K562 (cell line): Measurements from ENCODE around the gene PPP3CB. TPM values are rescaled to one million over a fixed set of nuclear protein-coding genes. Genes with fewer than 3 reads are reported as not detected.

ENCODE experiments used
- C11orf30 ChIP-seq: fragments of 450-650 bp; IDR thresholded peaks from 2 replicates; pipeline ENCODE4 v1.6.1; 2016; ENCODE audit warnings: low read depth, mild to moderate bottlenecking
- CBX8 ChIP-seq: fragments of 200-600 bp; sonication (generic); IDR thresholded peaks from 2 replicates; pipeline ENCODE4 v1.6.1; 2012; ENCODE audit warnings: borderline replicate concordance, mixed run types, low read depth, mild to moderate bottlenecking, moderate library complexity, mixed read lengths, low read length, control low read depth, inconsistent platforms; ENCODE audit not compliant: poor library complexity, severe bottlenecking; ENCODE audit errors: extremely low read depth
- GTF2F1 ChIP-seq: IDR thresholded peaks from 2 replicates; pipeline ENCODE4 v1.6.1; 2011; ENCODE audit warnings: low read depth, low read length, improper control_type of control experiment
- KAT7 ChIP-seq: sonication (generic); formaldehyde crosslinking; IDR thresholded peaks from 2 replicates; pipeline ENCODE4 v1.8.0; 2022; ENCODE audit warnings: missing genetic modification reagents, mild to moderate bottlenecking, borderline replicate concordance
- POLR2A ChIP-seq: fragments of 450-650 bp; conservative IDR thresholded peaks from 2 replicates; pipeline ENCODE4 v1.6.1; 2016
- STAT5A ChIP-seq: IDR thresholded peaks from 2 replicates; pipeline ENCODE4 v1.6.1; 2012; ENCODE audit warnings: low read length, inconsistent platforms, borderline replicate concordance
- ZEB2 ChIP-seq: fragments of 450-650 bp; IDR thresholded peaks from 2 replicates; pipeline ENCODE4 v1.6.1; 2016
- ZNF143 ChIP-seq: sonication (generic); formaldehyde crosslinking; IDR thresholded peaks from 2 replicates; pipeline ENCODE4 v1.9.0; 2022; ENCODE audit warnings: mild to moderate bottlenecking, missing genetic modification reagents
- ZNF354B ChIP-seq: fragments of 250-450 bp; sonication (Bioruptor Pico); IDR thresholded peaks from 2 replicates; pipeline ENCODE4 v1.4.0; 2020
- polyA plus RNA-seq, 8 experiments: library from polyadenylated mRNA; depleted of rRNA in 4 of 8; stranded (reverse) in 5 of 8; unstranded in 3 of 8; fragments of >200 nt; fragmentation: Nextera tagmentation in 2 of 8; fragmentation: Illumina TruSeq in 1 of 8; extraction: Ambion mirVana in 2 of 8; extraction: Trizol in 1 of 8; gene quantifications; 2 replicates each; pipeline versions ENCODE4 v1.2.1 to v1.2.3, GENCODE V29; 2011 to 2014; ENCODE audit warnings: inconsistent platforms in 1 of 8, missing spikeins in 1 of 8
- total RNA-seq, 7 experiments: library from RNA; depleted of rRNA in 6 of 7; stranded (reverse); fragments of >200 nt in 6 of 7; fragmentation: Illumina TruSeq in 2 of 7; extraction: Trizol in 2 of 7; gene quantifications; 2 replicates each; pipeline versions ENCODE4 v1.2.1 to v1.2.3, GENCODE V29; 2011 to 2021; ENCODE audit warnings: low replicate concordance in 1 of 7
- TF ChIP-seq, protein P1 (sequence below), 2 experiments: IDR thresholded peaks; 2 replicates each; pipeline ENCODE4 v1.6.1; 2012; ENCODE audit warnings: improper control_type of control experiment in 2 of 2, low read depth in 2 of 2, low read length in 2 of 2, borderline replicate concordance in 1 of 2
- TF ChIP-seq, protein P2 (sequence below), 2 experiments: fragments of 450-650 bp; IDR thresholded peaks; 2 replicates each; pipeline ENCODE4 v1.6.1; 2016; ENCODE audit warnings: mild to moderate bottlenecking in 2 of 2, borderline replicate concordance in 1 of 2, low read depth in 1 of 2, moderate library complexity in 1 of 2
- TF ChIP-seq, protein P3 (sequence below): fragments of 450-650 bp; IDR thresholded peaks from 2 replicates; pipeline ENCODE4 v1.6.1; 2016; ENCODE audit warnings: low read depth, mild to moderate bottlenecking, moderate library complexity

The PPP3CB gene
- total and polyA plus RNA-seq, 9 of the 15 experiments (the other 6 are each of a cell fraction or from before 2014, with no cell fraction given): 9.6 to 27.6 (median 17.8) TPM

DNA sequence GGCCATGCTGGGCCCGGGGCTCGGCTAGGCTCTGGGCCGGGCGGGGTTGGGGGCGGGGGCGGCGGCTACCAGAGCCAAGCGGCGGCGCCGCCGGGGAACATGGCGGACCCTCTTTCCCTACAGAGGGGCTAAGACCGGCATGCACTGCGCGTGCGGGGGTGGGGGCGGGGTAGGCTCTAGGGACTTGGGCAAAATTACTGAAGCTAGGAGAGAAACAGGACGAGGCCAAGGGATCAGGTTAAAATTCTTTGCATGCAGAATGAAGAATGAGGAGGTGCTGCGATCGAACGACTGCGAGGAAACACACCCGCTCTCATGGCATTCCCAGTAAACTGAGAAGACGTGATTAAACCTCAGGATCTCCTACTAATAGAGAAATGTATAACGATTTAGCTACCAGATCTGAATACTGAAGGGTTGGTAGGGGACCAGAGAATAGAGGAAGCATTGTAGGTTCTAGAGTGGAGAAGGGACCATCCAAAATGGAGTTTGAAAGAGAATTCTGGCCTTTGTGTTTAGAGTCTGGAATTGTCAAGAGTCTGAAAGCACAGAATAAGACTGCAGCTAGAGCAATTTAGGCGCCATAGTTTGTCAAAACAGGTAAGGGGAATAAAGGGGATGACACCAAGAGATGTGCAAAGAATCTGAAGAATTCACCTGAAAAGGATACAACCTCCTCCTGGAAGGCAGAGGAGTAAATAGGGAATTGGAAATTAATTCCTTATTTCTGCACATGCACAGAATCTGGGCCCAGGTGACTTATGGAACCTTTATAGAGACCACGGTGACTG lies at the start of gene PPP3CB (continued):
- peak; percentile 29; the same call in 1 of the 2 replicates for TF ChIP-seq STAT5A
- TF ChIP-seq CBX8: no peak
- no peak for TF ChIP-seq KAT7 (CRISPR knock-in tag)
- TF ChIP-seq ZEB2: no peak
- TF ChIP-seq ZNF354B (CRISPR knock-in tag): no peak
- TF ChIP-seq, protein P1, sequence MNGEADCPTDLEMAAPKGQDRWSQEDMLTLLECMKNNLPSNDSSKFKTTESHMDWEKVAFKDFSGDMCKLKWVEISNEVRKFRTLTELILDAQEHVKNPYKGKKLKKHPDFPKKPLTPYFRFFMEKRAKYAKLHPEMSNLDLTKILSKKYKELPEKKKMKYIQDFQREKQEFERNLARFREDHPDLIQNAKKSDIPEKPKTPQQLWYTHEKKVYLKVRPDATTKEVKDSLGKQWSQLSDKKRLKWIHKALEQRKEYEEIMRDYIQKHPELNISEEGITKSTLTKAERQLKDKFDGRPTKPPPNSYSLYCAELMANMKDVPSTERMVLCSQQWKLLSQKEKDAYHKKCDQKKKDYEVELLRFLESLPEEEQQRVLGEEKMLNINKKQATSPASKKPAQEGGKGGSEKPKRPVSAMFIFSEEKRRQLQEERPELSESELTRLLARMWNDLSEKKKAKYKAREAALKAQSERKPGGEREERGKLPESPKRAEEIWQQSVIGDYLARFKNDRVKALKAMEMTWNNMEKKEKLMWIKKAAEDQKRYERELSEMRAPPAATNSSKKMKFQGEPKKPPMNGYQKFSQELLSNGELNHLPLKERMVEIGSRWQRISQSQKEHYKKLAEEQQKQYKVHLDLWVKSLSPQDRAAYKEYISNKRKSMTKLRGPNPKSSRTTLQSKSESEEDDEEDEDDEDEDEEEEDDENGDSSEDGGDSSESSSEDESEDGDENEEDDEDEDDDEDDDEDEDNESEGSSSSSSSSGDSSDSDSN (IDR thresholded peaks at IDR 0.05; ENCODE audit: borderline replicate concordance in 1 of 2, low read depth in 2 of 2, low read length in 2 of 2): peak; percentile 4; a peak in 1 of 4 replicates
- peak; percentile 17; the same call in 1 of the 2 replicates for TF ChIP-seq C11orf30
- TF ChIP-seq POLR2A: no peak
- no peak for TF ChIP-seq GTF2F1
- TF ChIP-seq, protein P2, sequence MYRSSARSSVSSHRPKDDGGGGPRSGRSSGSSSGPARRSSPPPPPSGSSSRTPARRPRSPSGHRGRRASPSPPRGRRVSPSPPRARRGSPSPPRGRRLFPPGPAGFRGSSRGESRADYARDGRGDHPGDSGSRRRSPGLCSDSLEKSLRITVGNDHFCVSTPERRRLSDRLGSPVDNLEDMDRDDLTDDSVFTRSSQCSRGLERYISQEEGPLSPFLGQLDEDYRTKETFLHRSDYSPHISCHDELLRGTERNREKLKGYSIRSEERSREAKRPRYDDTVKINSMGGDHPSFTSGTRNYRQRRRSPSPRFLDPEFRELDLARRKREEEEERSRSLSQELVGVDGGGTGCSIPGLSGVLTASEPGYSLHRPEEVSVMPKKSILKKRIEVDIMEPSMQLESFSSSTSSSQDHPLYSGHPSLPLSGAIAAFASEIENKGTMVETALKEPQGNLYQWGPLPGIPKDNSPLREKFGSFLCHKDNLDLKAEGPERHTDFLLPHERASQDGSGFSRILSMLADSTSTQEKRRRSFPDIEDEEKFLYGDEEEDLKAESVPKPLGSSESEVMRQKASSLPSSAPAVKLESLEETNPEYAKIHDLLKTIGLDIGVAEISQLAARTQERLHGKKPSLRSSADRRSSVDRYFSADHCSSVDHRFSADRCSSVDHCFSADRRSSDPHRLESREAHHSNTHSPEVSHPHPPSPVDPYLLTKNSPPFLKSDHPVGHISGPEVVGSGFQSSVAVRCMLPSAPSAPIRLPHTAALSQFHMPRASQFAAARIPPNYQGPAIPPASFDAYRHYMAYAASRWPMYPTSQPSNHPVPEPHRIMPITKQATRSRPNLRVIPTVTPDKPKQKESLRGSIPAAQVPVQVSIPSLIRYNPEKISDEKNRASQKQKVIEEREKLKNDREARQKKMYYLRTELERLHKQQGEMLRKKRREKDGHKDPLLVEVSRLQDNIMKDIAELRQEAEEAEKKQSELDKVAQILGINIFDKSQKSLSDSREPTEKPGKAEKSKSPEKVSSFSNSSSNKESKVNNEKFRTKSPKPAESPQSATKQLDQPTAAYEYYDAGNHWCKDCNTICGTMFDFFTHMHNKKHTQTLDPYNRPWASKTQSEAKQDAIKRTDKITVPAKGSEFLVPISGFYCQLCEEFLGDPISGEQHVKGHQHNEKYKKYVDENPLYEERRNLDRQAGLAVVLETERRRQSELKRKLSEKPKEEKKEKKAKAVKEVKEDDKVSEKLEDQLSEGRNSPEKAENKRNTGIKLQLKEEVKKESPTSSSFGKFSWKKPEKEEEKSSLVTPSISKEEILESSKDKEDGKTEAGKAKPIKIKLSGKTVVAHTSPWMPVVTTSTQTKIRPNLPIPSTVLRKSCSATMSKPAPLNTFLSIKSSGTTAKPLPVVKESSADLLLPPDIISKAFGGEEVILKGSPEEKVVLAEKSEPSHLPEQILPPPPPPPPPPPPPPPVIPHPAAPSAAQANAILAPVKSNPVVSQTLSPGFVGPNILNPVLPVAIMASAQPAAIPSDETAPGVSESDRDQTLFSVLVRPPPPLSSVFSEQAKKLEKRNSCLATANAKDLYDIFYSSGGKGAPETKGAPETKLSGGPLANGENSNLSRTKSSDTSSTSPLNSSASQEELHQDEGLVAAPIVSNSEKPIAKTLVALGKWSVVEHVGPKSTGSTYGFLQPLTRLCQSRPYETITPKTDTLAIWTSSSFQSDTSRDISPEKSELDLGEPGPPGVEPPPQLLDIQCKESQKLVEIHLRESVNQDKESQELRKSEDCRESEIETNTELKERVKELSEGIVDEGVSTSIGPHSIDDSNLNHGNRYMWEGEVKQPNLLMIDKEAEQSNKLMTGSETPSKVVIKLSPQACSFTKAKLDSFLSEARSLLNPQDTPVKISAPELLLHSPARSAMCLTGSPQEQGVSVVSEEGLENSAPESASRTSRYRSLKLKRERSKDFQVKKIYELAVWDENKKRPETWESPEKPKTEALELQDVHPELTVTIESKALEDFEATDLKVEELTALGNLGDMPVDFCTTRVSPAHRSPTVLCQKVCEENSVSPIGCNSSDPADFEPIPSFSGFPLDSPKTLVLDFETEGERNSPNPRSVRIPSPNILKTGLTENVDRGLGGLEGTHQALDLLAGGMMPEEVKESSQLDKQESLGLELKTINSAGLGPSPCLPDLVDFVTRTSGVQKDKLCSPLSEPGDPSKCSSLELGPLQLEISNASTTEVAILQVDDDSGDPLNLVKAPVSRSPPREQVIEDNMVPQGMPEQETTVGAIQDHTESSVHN (IDR thresholded peaks at IDR 0.05; ENCODE audit: borderline replicate concordance in 1 of 2, low read depth in 1 of 2): no peak; a peak in 1 of 4 replicates
- peak; percentile 81 for TF ChIP-seq ZNF143 (CRISPR knock-in tag)
- TF ChIP-seq, protein P3, sequence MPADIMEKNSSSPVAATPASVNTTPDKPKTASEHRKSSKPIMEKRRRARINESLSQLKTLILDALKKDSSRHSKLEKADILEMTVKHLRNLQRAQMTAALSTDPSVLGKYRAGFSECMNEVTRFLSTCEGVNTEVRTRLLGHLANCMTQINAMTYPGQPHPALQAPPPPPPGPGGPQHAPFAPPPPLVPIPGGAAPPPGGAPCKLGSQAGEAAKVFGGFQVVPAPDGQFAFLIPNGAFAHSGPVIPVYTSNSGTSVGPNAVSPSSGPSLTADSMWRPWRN: no peak
